WERI-Rb-1 (cell line): ENCODE results near the gene CASP4.

Source experiments
- DNase-seq: peaks from one replicate; pipeline ENCODE4 v3.0.0-alpha.2; 2020
- H3K27ac ChIP-seq: fragments of 250-450 bp; sonication (Bioruptor Pico); 2 replicates; pipeline ENCODE4 v1.5.1; 2020; ENCODE audit warnings: mild to moderate bottlenecking, moderate library complexity
- H3K27me3 ChIP-seq: fragments of 250-450 bp; sonication (Bioruptor Pico); 2 replicates; pipeline ENCODE4 v1.5.1; 2021; ENCODE audit warnings: mild to moderate bottlenecking, low read depth, moderate library complexity; ENCODE audit not compliant: insufficient read depth, severe bottlenecking
- H3K36me3 ChIP-seq: fragments of 250-450 bp; sonication (Bioruptor Pico); 2 replicates; pipeline ENCODE4 v1.5.1; 2020; ENCODE audit warnings: mild to moderate bottlenecking, moderate library complexity
- H3K4me3 ChIP-seq: 2 replicates; pipeline ENCODE4 v1.5.1; 2011; ENCODE audit warnings: low read depth, mild to moderate bottlenecking, control low read depth, low read length
- H3K9me3 ChIP-seq: fragments of 250-450 bp; sonication (Bioruptor Pico); 2 replicates; pipeline ENCODE4 v1.5.1; 2021; ENCODE audit warnings: mild to moderate bottlenecking, moderate library complexity; ENCODE audit not compliant: severe bottlenecking
- TF ChIP-seq, protein P1 (sequence below): IDR thresholded peaks from 2 replicates; pipeline ENCODE4 v1.5.1; 2011; ENCODE audit warnings: low read depth, mild to moderate bottlenecking, control low read depth, inconsistent platforms, low read length

CASP4 gene

GRCh38 chr11:104898685-104899013 lies 69.7 kb downstream of the CASP4 start:
- Histone ChIP-seq H3K4me3 (no peak overlapping the region), H3K27ac (no peak overlapping the region), H3K36me3 (no peaks in the 10 kb centered on the region), H3K9me3 (no peaks in the 10 kb centered on the region), H3K27me3 (no peaks in the 10 kb centered on the region)
- TF ChIP-seq, protein P1, sequence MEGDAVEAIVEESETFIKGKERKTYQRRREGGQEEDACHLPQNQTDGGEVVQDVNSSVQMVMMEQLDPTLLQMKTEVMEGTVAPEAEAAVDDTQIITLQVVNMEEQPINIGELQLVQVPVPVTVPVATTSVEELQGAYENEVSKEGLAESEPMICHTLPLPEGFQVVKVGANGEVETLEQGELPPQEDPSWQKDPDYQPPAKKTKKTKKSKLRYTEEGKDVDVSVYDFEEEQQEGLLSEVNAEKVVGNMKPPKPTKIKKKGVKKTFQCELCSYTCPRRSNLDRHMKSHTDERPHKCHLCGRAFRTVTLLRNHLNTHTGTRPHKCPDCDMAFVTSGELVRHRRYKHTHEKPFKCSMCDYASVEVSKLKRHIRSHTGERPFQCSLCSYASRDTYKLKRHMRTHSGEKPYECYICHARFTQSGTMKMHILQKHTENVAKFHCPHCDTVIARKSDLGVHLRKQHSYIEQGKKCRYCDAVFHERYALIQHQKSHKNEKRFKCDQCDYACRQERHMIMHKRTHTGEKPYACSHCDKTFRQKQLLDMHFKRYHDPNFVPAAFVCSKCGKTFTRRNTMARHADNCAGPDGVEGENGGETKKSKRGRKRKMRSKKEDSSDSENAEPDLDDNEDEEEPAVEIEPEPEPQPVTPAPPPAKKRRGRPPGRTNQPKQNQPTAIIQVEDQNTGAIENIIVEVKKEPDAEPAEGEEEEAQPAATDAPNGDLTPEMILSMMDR: no peak
- DNase-seq: no peak

DNA sequence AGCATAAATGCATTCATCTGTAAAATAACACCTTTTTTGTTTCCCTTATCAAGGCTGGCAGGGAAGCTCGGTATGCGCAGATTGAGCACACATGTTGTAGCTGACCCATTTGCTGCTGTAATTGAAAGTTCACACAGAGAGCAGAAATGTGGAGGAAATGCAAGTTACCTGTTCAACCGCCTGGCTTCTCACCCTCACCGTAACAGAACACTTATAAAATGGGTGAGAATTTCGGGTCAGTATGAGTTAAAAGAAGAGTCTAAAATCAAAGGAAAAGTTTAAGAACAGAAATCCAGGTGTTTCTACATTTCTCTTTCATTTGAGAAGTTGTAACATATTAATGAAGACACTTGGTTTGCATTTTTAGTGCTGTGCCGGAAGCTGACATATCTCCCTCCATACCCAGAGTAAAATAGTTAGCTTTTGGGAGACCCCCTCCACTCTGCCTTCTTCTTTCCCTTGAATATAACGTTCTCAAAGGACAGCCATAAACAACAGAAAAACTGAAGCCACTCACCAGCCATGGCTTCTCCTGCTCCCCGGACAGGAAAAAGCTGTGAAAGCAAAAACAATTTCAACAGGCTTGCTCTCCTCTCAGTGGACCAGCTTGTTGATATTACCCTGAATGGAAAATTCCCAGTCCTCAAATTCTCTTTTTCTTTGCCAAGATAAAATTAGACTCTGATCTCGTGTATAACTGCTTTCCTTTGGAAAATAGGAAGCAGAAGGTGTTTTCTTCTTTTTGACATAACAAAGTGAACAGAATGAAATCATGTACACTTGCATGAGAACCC lies 70.3 kb downstream of the CASP4 start, which contains the start of gene CASP12:
TSS of gene CASP12 (minus strand) at position 570 of the 794 bp plus-strand sequence.
- Histone ChIP-seq H3K27me3 (no peaks in the 10 kb centered on the region), H3K36me3 (no peaks in the 10 kb centered on the region), H3K4me3 (no peak within 1 kb of the TSS), H3K27ac (no peak within 1 kb of the TSS), H3K9me3 (no peaks in the 10 kb centered on the region)
- TF ChIP-seq, protein P1: no peak
- no peak for DNase-seq

DNA sequence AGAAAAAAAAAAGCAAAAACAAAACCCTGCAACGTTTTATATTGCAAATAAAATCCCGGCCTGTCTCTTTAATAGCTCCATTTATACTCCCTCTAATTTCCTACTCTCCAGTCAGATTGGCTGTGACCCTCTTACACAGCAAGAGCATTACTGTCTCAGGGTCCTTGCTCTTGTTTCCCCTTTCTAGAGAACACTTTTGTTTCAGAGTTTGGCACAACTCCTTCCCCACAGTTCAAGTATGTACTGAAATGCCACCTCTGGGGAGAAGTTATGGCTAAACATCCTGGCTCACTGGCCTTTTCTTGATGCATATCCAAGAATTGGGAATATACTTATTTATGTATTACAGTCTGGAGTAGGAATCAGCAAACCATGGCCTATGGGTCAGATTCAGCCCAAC lies 72.7 kb downstream of the CASP4 start:
- Histone ChIP-seq H3K27me3 (no peaks in the 10 kb centered on the region), H3K27ac (no peak overlapping the region), H3K9me3 (no peaks in the 10 kb centered on the region), H3K4me3 (no peak overlapping the region), H3K36me3 (no peaks in the 10 kb centered on the region)
- no peak for DNase-seq
- TF ChIP-seq, protein P1: no peak

DNA sequence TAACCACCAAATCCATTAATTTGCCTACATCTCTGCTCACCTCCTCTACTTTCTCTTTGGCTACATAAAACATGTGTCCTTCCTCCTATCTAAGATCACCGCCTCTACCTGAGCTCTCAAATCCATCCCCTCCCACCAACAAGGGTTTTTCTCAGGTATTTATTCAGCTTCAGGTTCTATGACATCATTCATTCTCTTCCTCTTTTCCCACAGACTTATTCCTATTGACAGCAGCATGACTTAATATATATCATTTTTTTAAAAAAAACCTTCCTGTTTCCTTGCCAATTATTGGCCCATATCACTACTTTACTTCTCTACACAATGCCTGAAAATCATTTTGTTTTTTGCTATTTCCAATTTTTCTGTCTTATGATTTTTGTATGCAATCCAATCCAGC lies 74.5 kb downstream of the CASP4 start:
- H3K36me3 ChIP-seq: no peaks in the 10 kb centered on the region

More for the DNA sequence above, 74.5 kb downstream of the CASP4 start:
- TF ChIP-seq, protein P1: no peak
- Histone ChIP-seq H3K27ac (no peak overlapping the region), H3K9me3 (no peaks in the 10 kb centered on the region), H3K4me3 (no peak overlapping the region), H3K27me3 (no peaks in the 10 kb centered on the region)
- DNase-seq: no peak
